ENCODE data around the gene PHC1. TPM values are rescaled to one million over a fixed set of nuclear protein-coding genes. Genes with fewer than 3 reads are reported as not detected.

The PHC1 gene
- total RNA-seq, 1 donor, result 71.4 TPM

DNA sequence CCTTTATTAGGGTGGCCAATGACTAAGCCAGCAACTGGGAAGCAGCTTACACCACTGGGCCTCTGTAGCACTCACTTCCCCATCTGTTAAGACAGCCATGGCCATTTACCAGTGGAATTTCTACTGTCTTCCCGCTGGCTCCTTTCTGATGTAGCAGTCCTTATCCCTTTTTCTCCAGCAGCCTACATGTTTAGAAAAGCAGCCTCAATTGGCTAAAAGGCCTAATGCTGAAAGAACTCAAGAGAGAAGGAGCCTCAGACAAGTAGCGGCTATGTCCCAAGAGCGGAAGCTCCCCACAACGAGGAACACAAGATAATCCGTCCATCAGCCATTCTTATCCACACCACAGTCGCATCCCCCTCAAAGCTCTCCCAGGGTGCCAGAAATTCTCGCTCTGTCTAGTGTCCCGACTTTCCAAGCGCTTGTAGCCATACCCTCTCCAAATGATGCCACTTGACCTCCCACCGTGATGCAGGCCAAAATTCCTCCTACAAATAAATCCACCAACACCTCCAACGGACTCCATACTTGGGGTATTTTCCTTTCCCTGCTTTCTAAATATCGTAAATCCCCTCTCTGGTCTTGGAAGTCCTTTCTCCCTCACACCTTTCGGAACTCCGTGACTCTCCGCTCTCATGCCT lies 34.5 kb downstream of the PHC1 start:
- DNase-seq (ENCODE audit: low read depth in 2 of 3, low spot score in 2 of 3), result peak in 2 of 3 donors; percentile 37 to 46

DNA sequence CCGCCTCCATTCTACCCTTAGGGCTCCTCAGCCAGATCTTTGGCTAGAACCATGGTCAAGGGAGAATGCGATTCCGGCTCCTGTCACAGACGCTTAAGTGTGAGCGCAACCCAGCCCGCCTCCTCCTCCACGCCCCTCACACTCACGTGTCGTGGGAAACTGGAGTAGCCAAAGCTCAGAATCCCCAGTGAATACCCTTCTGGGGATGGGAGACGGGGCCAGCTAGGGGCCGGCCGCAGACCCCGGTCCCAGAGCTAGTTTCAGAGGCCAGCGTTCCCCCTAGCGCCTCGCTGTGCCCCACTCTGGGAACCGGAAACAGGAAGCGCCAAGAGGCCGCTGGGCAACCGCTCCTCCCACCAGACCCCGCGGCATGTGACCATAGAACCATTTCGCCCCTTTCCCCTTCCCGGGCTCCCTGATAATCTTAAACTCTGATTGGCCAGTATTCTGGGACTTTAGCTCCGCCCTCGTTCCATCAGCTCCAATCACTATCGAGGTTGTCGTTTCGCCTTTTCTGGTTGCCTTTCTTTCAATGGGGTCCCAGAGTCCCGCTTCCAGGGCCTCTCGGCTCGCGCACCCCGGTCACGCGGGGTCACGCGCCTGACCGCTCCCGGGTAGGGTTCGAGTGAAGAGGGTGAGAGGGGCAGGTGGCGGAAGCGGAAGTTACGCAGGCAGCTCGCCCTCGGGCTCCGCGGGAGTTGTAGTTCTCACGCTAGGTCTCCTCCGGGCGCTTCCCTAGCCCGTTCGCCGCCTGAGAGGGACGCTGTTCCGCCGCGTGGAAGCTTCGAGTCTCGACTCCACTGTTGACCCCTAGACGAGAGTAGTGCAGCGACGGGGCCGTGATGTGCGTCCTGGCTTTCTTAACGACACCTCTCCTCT lies 35.3 kb downstream of the PHC1 start, which contains the start of gene M6PR:
M6PR (minus strand) TSS at position 304 of the 879 bp plus-strand sequence. CDS start 3,241 bp downstream, outside the sequence.
- DNase-seq (ENCODE audit: low read depth in 2 of 3, low spot score in 2 of 3), result peak; percentile 79 to 97 (median 95)

DNA sequence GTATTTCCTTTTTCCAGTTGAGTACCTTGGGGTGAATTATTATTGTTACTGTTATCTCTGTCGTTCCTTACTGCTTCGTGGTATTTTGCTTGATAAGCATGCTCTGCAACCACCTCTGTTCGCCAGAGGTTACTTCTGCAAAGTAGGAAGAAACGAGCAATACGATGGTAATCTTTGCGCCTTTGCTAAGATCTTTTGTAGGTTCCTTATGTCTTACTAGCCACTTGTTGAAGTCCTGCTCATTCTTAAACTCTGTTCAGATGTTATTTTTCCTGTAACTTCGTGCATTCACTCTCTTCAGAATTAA lies 35.9 kb downstream of the PHC1 start:
- DNase-seq (ENCODE audit: low read depth in 2 of 3, low spot score in 2 of 3), result no peak

DNA sequence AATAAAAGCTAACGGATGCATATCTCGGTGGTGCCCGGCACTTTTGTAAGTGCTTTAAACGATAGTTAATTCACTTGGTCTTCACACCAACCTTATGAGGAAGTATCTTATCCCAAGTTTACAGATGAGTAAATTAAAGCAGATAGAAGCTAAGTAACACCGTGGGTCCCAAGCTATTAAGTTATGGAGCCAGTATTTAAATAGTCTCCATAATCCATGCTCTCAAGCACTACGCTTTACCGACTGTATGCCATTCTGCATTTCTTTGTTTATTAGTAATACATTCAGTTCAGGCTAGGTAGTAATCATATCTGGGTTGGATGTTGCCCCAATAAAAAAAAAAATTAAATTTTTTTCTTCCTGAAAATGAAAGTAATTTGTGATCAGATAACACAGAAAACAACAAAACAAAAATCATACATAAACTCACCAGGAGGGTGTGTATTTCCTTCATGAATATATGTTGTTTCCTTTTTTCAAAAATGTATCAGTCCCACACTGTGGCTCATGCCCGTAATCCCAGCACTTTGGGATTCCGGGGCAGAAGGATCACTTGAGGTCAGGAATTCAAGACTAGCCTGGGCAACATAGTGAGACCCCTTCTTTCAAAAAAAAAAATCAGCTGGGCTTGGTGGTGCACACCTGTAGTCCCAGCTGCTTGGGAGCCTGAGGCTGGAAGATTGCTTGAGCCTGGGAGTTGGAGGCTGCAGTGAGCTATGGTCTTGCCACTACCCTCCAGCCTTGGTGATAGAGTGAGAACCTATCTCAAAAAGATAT lies 36.6 kb downstream of the PHC1 start:
- peak in 2 of 3 donors; percentile 26 to 55 for DNase-seq (ENCODE audit: low read depth in 2 of 3, low spot score in 2 of 3)

DNA sequence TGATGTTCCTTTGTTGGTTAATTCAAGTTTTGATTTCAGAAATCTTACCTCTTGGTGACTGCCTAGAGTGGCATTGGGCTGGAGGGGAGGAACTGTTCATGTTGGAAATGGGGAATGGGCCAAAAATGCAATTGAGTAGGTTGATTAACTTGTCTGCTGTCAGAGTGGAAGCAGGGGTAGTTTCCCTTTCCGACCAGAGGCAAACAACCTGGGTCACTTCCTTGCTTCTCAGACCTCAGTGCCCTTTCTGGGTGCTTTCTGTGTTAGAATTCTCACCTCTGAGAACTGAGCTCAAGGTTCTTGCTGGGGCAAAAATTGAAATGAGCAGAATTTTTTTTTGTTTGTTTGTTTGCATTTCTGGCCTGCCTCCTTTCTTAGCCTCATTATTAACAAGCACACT lies 37.4 kb downstream of the PHC1 start:
- no peak for DNase-seq (ENCODE audit: low read depth in 2 of 3, low spot score in 2 of 3)

DNA sequence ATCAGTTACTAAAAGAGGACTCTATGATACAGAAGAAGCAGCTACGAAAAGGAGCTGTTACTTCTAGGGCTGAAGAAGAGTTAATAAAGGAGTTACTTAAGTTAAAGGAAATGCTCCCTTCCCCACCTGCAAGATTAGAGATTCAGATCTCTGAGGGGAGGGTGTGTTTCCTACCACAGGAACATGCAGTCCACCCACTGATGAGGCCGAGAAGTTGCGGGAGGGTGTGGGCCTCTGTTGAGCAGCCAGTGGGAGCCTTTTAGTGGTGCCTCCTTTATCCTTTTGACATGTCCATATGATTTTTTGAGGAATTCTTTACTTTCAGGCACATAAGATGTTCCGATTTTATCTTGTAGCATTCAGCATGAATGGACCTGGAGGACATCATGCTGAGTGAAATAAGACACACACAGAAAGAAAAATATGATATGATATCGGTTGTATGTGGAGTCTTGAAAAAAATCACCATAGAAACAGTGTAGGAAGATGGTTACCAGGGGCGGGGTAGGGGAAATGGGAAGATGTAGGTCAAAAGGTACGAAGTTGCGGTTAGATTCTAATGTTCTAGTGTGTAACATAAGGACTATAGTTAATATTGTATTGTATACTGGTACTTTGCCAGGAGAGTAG lies 39.6 kb downstream of the PHC1 start:
- peak in 1 of 3 donors; percentile 48 for DNase-seq (ENCODE audit: low read depth in 2 of 3, low spot score in 2 of 3)

DNA sequence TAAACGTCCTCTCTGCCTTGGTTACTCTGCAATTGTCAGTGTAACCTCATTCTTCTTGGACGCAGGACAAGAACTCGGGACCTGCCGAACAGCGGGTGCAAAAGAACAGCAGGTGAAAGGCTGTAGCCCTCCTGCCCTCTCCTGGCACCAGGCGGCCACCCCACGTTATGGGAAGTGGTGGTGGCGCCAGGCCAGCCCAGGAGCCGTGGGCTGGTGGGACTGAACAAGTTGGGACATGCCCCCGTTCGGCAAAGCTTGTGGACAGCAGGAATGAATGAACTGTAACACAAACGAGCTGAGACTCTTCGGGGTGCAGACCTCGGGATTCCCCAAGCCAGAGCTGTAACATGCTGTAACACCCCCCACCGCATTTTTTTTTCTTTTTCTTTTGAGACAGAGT lies 41.8 kb downstream of the PHC1 start:
- no peak for DNase-seq (ENCODE audit: low read depth in 2 of 3, low spot score in 2 of 3)

DNA sequence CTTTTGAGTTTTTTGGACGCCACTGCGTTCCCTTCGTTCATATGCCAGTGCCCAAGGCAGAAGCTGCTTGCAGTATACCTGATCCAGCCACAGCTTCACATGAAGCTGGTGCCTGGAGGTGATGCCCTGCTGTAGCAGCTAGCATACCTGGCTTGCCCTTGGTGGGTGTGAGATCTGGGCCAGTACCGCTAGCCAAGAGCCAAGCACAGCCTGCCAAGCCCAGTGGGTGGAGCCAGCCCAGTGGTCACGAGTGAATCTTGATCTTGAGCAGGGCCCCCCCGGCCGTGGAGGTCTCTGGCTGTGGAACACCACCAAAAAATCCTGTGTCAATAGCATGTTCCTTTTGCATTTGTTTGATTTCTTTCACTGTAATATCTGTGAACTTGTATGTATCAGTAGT lies 42.5 kb downstream of the PHC1 start:
- no peak for DNase-seq (ENCODE audit: low read depth in 2 of 3, low spot score in 2 of 3)

DNA sequence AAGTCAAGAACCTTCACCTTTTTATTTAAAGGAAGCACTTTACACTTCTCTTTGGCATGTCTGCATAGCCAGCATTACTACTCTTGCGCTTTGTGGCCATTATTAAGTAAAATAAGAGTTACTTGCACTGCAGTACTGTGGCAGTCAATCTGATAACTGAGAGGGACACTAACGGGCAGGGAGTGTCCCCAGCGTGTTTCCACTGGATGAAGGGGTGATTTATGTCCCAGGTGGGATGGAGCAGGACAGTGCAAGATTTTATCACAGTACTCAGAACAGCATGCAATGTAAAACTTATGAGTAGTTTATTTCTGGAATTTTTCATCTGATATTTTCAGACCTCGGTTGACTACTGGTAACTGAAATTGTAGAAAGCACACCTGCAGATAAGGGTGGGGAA lies 43.3 kb downstream of the PHC1 start:
- no peak for DNase-seq (ENCODE audit: low read depth in 2 of 3, low spot score in 2 of 3)

DNA sequence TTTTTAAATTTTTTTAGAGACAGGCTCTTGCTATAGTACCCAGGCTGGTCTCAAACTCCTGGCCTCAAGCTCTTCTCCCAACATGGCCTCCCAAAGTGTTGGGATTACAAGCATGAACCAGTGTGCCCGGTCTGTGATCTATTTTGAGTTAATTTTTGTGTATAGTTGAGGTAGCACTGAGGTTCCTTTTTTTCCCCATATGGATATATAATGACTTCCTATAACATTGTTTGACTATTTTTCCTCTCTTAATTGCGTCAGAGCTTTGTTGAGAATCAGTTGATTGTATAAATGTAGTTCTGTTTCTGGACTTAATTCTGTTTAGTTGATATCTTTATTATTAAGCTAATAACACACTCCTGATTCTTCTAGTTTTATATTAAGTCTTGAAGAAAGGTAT lies 43.8 kb downstream of the PHC1 start:
- no peak for DNase-seq (ENCODE audit: low read depth in 2 of 3, low spot score in 2 of 3)

DNA sequence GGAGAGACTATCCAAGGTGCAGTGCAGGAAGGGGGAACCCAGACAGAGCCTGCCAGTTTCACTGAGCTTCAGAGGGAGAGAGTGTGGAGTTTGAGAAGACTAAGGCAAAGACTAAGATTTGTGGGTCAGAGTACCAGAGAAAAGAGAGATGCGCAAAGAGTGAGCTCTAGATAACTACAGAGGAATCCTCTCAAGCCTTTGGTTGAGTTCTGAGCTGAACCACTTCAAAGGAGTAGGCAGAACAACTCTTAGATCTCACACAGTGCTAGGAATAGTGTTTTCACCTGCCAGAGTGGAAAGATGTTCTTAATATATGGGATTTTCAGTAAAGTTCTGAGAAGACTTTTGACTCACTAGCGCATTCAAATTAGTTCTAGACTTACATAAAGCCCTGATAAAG lies 45.9 kb downstream of the PHC1 start:
- no peak for DNase-seq (ENCODE audit: low read depth in 2 of 3, low spot score in 2 of 3)

DNA sequence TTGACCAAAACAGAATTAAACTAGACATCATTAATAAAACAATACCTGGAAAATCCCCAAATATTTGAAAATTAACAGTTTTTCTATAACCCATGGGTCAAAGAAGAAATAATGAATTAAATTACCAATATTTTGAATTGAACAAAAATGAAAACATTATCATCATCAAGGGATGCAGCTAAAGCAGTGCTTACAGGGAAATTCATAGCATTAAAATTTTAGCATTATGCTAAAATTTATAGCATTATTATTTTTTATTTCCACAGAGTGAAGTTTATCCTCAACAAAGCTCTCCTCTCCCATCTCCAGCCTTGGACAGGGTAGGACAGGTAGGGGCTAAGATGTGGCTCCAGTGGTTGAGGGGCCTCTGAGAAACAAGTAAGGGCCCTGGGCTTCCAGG lies 54.5 kb downstream of the PHC1 start:
- DNase-seq (ENCODE audit: low read depth in 2 of 3, low spot score in 2 of 3), result no peak

DNA sequence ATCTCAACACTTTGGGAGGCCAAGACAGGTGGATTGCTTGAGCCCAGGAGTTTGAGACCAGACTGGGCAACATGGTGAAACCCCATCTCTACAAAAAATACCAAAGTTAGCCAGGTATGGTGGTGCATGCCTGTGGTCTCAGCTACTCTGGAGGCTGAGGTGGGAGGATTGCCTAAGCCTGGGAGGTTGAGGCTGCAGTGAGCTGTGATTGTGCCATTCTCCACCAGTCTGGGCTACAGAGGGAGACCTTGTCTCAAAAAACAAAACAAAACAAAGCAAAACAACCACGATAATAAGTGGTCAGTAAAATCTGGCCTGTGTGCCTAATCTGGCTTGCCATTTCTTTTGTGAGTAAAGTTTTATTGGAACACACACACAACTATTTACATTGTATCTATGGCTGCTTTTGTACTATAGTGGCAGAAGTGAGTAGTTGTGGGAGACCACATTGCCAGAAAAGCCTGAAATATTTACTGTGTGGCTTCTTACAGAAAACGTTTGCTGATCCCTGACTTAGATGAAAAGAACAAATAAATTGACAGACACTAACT lies 55.6 kb downstream of the PHC1 start:
- DNase-seq (ENCODE audit: low read depth in 2 of 3, low spot score in 2 of 3), result no peak

DNA sequence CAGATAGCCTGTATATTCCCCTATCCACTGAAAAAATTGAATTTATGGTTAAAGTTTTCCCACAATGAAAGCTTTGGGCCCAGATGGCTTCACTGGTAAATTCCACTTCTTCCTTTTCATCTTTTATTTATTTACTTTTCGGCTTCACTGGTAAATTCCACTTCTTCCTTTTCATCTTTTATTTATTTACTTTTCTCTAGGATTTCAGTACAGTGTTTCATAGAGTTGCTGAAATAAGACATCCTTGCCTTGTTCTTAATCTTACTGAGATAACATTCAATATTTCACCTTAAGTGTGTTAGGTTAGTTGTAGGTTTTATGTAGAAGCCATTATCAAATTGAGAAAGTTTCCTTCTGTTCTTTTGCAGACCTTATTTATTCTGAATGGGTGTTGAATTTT lies 56.1 kb downstream of the PHC1 start:
- no peak for DNase-seq (ENCODE audit: low read depth in 2 of 3, low spot score in 2 of 3)

DNA sequence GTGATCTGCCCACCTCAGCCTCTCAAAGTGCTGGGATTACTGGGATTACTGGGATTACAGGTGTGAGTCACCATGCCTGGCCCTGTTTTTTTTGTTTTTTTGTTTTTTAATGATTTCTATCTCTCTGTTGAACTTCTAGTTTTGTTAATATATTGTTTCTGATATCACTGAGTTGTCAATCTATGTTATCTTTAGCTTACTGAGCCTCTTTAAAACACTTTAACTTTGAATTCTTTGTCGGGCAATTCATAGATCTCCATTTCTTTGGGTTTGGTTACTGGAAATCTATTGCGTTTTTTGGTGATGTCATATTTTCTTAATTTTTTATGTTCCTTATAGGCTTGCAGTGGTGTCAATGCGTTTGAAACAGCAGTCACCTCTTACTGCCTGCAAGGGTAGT lies 65.8 kb downstream of the PHC1 start:
- no peak for DNase-seq (ENCODE audit: low read depth in 2 of 3, low spot score in 2 of 3)

DNA sequence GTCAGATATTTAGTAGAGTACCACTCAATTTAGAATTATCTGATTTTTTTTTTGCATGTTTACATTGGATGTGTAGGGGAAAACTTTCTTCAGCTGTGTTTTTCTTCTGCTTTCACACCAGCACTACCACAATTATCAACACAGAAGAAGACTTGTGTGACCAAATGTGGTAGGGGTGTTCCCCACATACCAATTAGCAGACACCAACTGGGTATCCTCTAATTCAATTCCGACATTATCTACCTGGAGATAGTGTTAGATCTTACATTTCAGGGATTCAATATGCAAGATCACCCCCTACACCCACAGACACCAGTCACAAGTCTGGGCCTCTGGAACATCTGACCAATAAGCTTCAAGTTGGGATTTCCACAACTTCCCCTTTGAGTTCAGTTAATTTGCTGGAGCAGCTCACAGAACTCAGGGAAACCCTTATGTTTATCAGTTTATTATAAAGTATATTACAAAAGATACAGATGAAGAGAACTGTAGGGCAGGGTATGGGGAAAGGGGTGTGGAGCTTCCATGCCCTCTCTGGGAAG lies 71.0 kb downstream of the PHC1 start:
- no peak for DNase-seq (ENCODE audit: low read depth in 2 of 3, low spot score in 2 of 3)

DNA sequence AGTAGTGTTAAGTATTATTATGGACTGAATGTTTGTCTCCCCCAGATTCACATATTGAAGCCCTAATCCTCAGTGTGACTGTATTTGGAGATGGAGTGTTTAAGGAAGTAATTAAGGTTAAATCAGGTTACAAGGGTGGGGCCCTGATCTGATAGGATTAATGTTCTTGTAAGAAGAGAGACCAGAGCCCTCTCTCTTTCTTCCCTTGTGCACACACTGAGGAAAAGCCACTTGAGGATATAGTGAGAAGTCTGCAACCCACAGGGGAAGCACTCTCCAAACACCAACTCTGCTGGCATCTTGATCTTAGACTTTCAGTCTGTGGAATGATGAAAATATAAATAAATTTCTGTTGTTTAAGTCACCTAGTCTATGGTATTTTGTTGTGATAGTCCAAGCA lies 72.9 kb downstream of the PHC1 start:
- DNase-seq (ENCODE audit: low read depth in 2 of 3, low spot score in 2 of 3), result peak in 1 of 3 donors; percentile 9

DNA sequence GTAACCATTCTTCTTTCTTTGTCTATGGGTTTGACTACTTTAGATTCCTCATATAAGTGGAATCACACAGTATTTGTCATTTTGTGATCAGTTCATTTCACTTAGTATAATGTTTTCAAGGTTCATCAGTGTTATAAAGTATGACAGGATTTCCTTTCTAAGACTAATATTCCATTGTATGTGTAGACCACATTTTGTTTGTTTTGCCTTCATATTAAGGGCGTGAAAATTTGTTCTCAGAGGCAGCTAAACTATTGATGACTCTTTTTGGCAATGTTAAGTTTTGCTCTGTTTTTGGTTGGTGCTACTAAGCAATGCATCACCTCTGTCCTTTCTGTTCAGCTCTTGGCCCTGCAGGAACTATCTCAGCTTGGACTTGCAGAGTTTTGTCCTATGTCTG lies 73.4 kb downstream of the PHC1 start:
- DNase-seq (ENCODE audit: low read depth in 2 of 3, low spot score in 2 of 3), result no peak

DNA sequence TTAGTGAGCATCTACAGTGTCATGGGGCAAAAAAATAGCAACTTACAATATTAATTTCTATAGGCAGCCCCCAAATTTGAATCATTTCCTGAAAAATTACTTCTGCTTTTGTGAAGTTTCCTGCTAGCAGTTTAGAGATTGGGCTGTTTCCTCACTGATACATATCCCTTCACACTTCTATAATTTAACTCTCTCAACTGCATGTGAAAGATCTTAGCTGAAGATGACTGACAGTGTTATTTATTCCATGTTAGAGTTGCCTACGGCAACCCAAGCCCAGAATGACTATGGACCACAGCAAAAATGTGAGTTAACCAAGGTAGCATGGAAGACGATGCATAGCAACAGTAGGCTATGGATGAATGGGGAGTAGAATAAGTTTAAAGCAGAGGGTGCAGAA lies 75.1 kb downstream of the PHC1 start, which contains the start of gene KLRG1:
KLRG1 (plus strand) TSS at position 134 of the 400 bp plus-strand sequence; CDS start at position 224, 90 bp downstream.
- peak in 2 of 3 donors; percentile 57 to 92 for DNase-seq (ENCODE audit: low read depth in 2 of 3, low spot score in 2 of 3)
